Measurements from ENCODE around the gene UMODL1. TPM values are rescaled to one million over a fixed set of nuclear protein-coding genes. Genes with fewer than 3 reads are reported as not detected.

The UMODL1 gene
- total RNA-seq, 1 experiment from 2014 or later, result 2.3 TPM

DNA sequence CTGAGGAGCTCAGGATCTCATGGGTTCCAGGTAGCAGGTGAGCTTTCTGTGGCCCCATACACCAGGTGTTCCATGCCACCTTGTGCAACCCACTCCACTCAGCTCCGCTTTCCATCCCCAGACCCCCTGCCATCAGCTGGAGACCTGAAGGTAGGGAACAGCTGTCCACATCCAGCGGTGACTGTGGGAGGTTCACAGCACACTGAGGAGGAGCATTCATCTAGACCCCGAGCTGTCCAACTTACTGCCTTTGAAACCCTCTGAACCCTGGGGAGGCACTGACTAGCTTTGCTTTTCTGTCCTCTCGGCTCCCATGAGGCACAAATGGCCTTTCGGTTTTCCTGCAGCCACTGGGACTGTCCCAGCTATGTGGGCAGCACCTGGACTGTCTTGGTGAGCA, 119.9 kb downstream of the UMODL1 start:
- Histone ChIP-seq H3K9me3 (ENCODE audit: low read length) (no peaks in the 10 kb centered on the region), H3K27me3 (ENCODE audit: low read length) (no peaks in the 10 kb centered on the region), H3K4me1 (ENCODE audit: low read length) (peaks cover 10% of the 10 kb centered on the region), H3K27ac (ENCODE audit: low read length) (no peak overlapping the region), H3K9me2 (replicated peaks; ENCODE audit: insufficient read depth, low read length) (no peaks in the 10 kb centered on the region), H3K4me2 (ENCODE audit: low read depth, low read length, poor library complexity, severe bottlenecking) (no peak overlapping the region), H2AFZ (ENCODE audit: low read length) (no peak overlapping the region), H3K36me3 (ENCODE audit: insufficient read depth, low read length) (no peaks in the 10 kb centered on the region), H3K9ac (ENCODE audit: low read length) (no peak overlapping the region), H3K4me3 (ENCODE audit: low read length) (no peak overlapping the region), H3K79me2 (ENCODE audit: low read length) (no peaks in the 10 kb centered on the region), H4K20me1 (ENCODE audit: insufficient read depth, low read depth, low read length) (no peaks in the 10 kb centered on the region)
- no peak for DNase-seq

DNA sequence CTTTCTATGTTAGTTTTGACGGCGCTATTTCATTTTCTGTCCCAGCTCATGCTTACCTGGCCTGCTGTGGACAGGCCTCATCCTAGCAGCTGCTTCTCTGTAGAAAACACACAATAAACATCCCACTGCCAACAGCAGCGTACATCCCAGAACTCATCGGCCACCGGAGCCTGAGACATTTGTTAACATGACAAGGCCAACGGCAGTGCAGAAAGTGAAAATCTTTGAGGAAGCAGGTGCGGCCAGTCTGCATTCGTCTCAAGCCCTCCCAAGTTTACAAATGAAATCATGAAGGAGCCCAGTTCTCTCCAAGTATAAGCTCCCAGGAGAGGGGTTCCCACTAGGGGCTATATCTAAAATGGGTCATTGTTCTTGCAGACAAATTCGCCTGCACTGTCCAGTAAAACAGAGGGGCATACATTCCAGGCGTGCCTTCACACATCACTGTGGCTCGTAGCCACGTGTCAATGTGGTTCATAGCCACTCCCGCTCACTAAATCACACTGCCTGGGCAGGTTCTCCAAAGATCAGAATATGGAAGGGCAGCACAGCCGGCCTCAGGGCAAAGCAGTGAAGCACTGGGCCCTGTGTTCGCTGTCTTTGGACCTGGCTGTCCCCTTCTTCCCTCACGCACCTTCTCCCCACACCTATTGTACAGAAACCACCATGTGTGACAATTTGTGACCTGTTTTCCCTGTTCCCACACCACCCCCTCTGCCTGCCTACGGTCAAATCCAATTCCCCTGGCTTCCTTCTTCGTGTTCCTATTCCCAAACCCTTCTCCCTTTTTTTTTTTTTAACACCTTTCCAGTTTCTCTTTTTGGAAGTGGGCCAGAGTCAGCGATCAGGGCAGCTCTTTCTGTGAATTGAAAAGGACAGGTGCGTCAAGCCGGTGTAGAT, 120.8 kb downstream of the UMODL1 start:
- Histone ChIP-seq H3K9ac (ENCODE audit: low read length) (no peak overlapping the region), H3K4me2 (ENCODE audit: low read depth, low read length, poor library complexity, severe bottlenecking) (no peak overlapping the region), H3K4me3 (ENCODE audit: low read length) (no peak overlapping the region), H2AFZ (ENCODE audit: low read length) (no peak overlapping the region), H3K9me2 (replicated peaks; ENCODE audit: insufficient read depth, low read length) (no peaks in the 10 kb centered on the region), H3K27ac (ENCODE audit: low read length) (no peak overlapping the region), H3K27me3 (ENCODE audit: low read length) (no peaks in the 10 kb centered on the region), H3K36me3 (ENCODE audit: insufficient read depth, low read length) (no peaks in the 10 kb centered on the region), H3K9me3 (ENCODE audit: low read length) (no peaks in the 10 kb centered on the region), H4K20me1 (ENCODE audit: insufficient read depth, low read depth, low read length) (no peaks in the 10 kb centered on the region), H3K4me1 (ENCODE audit: low read length) (peaks cover 10% of the 10 kb centered on the region), H3K79me2 (ENCODE audit: low read length) (no peaks in the 10 kb centered on the region)
- DNase-seq, result no peak

Other genes with a start within 250 kb of the UMODL1 start
- 3.0 and 14.6 TPM in 2 replicates for gene PRDM15, start 192.0 kb upstream of the UMODL1 start, total RNA-seq (2014; rRNA removed; shearing (Covaris generic); ENCODE audit: low replicate concordance)
- gene C2CD2, start 117.3 kb upstream of the UMODL1 start, total RNA-seq (2014; rRNA removed; shearing (Covaris generic); ENCODE audit: low replicate concordance), result 0.07 TPM in 1 of 2 replicates, not detected in the other
- 1.2 and 2.8 TPM in 2 replicates for gene ZBTB21, start 61.0 kb upstream of the UMODL1 start, total RNA-seq (2014; rRNA removed; shearing (Covaris generic); ENCODE audit: low replicate concordance)
- not detected in 2 replicates for gene ABCG1, start 147.8 kb downstream of the UMODL1 start, total RNA-seq (2014; rRNA removed; shearing (Covaris generic); ENCODE audit: low replicate concordance)
- not detected in 2 replicates for gene TFF3, start 244.1 kb downstream of the UMODL1 start, total RNA-seq (2014; rRNA removed; shearing (Covaris generic); ENCODE audit: low replicate concordance)